ENCODE data around the gene MCF2L2.

MCF2L2 gene

DNA sequence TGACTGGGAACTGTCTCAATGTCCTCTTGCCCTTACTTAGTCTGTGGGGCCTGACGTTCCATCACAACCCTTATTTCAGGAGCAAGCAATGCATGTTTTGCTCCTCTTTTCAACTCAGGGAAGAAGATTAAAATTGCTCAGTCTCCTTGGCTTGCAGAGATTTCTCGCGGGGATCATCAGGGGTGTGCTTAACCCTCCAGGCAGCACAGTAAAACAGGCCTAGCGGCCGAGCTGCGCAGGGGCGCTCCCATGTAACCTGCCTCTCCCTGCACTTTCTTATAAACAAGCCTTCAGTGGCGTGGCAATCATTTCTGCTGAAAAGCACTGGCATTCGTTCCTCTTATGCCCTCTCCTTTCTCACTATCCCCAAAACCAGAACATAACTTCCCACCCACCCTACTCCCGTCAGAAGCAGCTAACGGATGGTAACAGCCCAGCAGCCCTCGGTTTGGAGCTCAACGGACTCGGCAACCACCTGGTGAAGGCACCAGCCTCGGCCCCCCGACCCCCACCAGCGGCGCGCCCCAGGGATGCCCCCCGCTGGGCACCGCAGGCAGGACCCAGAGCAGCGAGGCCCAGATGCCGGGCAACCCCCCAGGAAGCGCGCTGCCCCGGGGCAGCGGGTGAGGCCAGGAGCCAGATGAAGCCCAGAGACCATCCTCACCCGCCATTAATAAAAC, 1.1 kb downstream of the MCF2L2 start:
- TF ChIP-seq SIN3A (IDR thresholded peaks at IDR 0.05; ENCODE audit: borderline replicate concordance, insufficient read depth, low read length) (no peak), FOXP2 (optimal IDR thresholded peaks at IDR 0.05; ENCODE audit: borderline replicate concordance, extremely low read depth, extremely low read length, insufficient read depth) (no peak), POLR2AphosphoS5 (IDR thresholded peaks at IDR 0.05; ENCODE audit: low read depth, low read length) (no peak), TAF1 (IDR thresholded peaks at IDR 0.05; ENCODE audit: borderline replicate concordance, insufficient read depth, low read length) (no peak)
- TF ChIP-seq, protein P1, sequence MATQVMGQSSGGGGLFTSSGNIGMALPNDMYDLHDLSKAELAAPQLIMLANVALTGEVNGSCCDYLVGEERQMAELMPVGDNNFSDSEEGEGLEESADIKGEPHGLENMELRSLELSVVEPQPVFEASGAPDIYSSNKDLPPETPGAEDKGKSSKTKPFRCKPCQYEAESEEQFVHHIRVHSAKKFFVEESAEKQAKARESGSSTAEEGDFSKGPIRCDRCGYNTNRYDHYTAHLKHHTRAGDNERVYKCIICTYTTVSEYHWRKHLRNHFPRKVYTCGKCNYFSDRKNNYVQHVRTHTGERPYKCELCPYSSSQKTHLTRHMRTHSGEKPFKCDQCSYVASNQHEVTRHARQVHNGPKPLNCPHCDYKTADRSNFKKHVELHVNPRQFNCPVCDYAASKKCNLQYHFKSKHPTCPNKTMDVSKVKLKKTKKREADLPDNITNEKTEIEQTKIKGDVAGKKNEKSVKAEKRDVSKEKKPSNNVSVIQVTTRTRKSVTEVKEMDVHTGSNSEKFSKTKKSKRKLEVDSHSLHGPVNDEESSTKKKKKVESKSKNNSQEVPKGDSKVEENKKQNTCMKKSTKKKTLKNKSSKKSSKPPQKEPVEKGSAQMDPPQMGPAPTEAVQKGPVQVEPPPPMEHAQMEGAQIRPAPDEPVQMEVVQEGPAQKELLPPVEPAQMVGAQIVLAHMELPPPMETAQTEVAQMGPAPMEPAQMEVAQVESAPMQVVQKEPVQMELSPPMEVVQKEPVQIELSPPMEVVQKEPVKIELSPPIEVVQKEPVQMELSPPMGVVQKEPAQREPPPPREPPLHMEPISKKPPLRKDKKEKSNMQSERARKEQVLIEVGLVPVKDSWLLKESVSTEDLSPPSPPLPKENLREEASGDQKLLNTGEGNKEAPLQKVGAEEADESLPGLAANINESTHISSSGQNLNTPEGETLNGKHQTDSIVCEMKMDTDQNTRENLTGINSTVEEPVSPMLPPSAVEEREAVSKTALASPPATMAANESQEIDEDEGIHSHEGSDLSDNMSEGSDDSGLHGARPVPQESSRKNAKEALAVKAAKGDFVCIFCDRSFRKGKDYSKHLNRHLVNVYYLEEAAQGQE (IDR thresholded peaks at IDR 0.05; ENCODE audit: insufficient read depth in 1 of 2, low read depth in 2 of 2, low read length in 2 of 2), result no peak

DNA sequence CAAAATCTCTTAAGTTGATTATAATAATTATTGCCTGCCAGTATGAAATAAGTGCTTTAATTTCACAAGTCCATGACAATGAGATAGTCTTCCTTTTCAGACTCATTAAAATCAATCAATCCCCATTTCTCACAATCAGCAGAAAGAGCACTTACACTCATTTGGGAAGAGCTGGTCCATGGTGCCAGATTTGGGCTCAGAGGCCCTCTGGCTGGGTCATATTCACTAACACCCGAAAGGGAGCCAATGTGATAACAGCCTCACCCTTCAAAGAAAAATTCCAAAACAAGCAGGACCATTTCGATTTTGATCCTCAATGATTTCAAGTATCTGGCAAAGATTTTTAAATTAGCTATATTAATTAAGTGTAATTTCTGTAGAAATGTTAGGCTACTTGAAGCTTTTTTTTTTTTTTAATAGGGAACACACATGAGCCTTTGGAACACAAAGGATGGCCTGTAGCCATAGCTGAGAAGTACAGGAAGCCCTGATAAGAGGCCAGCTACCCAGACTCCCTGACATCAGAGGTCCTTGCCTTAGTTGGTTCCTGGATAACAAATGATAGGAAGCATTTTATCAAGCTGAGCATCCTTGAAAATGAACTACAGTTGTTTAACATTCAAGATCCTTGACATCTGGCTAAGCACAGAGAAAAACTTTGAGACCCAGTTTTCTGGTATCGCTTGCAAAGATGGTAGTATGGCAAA, 17.1 kb downstream of the MCF2L2 start:
- TF ChIP-seq, protein P1 (IDR thresholded peaks at IDR 0.05; ENCODE audit: insufficient read depth in 1 of 2, low read depth in 2 of 2, low read length in 2 of 2), result no peak
- TF ChIP-seq SIN3A (IDR thresholded peaks at IDR 0.05; ENCODE audit: borderline replicate concordance, insufficient read depth, low read length), result no peak
- no peak for TF ChIP-seq FOXP2 (optimal IDR thresholded peaks at IDR 0.05; ENCODE audit: borderline replicate concordance, extremely low read depth, extremely low read length, insufficient read depth)
- no peak for TF ChIP-seq POLR2AphosphoS5 (IDR thresholded peaks at IDR 0.05; ENCODE audit: low read depth, low read length)

DNA sequence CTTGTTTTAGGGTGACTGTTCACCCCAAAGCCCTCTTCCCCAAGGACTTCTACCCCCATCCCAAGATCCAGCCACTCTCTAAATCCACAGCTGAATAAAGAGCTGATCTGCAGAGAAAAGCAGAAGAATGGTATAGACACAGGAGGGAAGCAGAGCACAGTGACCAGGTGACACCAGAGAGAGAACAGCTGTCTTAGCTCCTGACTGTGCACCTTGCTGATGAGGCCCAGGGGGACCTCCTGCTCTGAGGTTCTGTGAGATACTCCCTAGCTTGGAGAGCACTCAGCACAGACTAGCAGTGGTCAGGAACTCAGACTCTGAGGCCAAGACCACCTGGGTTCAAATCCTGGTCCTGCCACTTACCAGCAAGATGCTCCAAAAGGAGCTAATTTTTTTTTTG, 17.7 kb downstream of the MCF2L2 start:
- TF ChIP-seq TAF1 (IDR thresholded peaks at IDR 0.05; ENCODE audit: borderline replicate concordance, insufficient read depth, low read length) (no peak), SIN3A (IDR thresholded peaks at IDR 0.05; ENCODE audit: borderline replicate concordance, insufficient read depth, low read length) (no peak), FOXP2 (optimal IDR thresholded peaks at IDR 0.05; ENCODE audit: borderline replicate concordance, extremely low read depth, extremely low read length, insufficient read depth) (no peak), POLR2AphosphoS5 (IDR thresholded peaks at IDR 0.05; ENCODE audit: low read depth, low read length) (no peak)
- TF ChIP-seq, protein P1 (IDR thresholded peaks at IDR 0.05; ENCODE audit: insufficient read depth in 1 of 2, low read depth in 2 of 2, low read length in 2 of 2), result no peak

DNA sequence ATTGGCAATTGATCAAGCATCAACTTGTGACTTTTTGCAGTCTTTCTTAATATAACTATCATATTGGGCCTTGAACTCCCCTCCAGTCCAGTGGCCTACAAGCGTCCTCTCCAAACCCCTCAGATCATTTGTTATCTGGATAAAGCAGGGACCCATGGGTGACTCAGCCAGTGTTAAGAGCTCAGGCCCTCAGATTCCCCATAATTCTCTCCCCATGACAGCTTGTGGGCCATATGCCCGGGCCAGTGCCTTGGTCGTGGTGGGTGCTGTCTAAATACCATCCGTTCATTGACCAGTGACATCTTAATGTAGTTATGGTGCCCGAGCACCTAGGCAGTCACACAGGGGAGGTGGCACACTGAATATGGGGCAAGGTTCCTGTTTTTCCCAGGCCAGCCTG, 18.1 kb downstream of the MCF2L2 start:
- TF ChIP-seq, protein P1 (IDR thresholded peaks at IDR 0.05; ENCODE audit: insufficient read depth in 1 of 2, low read depth in 2 of 2, low read length in 2 of 2), result no peak
- TF ChIP-seq SIN3A (IDR thresholded peaks at IDR 0.05; ENCODE audit: borderline replicate concordance, insufficient read depth, low read length) (no peak), FOXP2 (optimal IDR thresholded peaks at IDR 0.05; ENCODE audit: borderline replicate concordance, extremely low read depth, extremely low read length, insufficient read depth) (no peak), POLR2AphosphoS5 (IDR thresholded peaks at IDR 0.05; ENCODE audit: low read depth, low read length) (no peak), TAF1 (IDR thresholded peaks at IDR 0.05; ENCODE audit: borderline replicate concordance, insufficient read depth, low read length) (no peak)

All from PFSK-1 (cell line).